CD4-positive, alpha-beta memory T cell (primary cell): ENCODE data around the gene SCCPDH. TPM values are rescaled to one million over a fixed set of nuclear protein-coding genes. Genes with fewer than 3 reads are reported as not detected.
A peak's percentile ranks its signal among the peaks of the same experiment; 100 is the strongest.
"Not testable (repeated sequence)": the region's sequence is repeated elsewhere in the genome, so short reads cannot be mapped to it uniquely, and the experiment has no call there.

Experiments
- CTCF ChIA-PET: fragments of 350-600 bp; sonication (Branson Sonifier 250); formaldehyde crosslinking; loops from one replicate; lab custom pipeline; 2021; ENCODE audit warnings: inconsistent platforms; ENCODE audit not compliant: partially characterized antibody; lab: Charles Lee
- POLR2A ChIA-PET: fragments of 350-600 bp; sonication (Branson Sonifier 250); formaldehyde crosslinking; loops from one replicate; lab custom pipeline; 2021; ENCODE audit not compliant: partially characterized antibody; lab: Charles Lee
- DNase-seq, 5 donors: peaks; one replicate each; pipeline versions ENCODE4 v3.0.0 to v3.0.0-alpha.2; 2020 to 2022; ENCODE audit warnings: mixed read lengths in 1 of 5
- H3K27ac ChIP-seq: one replicate; pipeline ENCODE4 v1.7.0; 2013; ENCODE audit warnings: low read depth, low read length
- H3K27me3 ChIP-seq: 2 replicates; pipeline ENCODE4 v1.7.0; 2013; ENCODE audit warnings: mild to moderate bottlenecking, low read length, moderate library complexity; ENCODE audit not compliant: insufficient read depth
- H3K36me3 ChIP-seq: 2 replicates; pipeline ENCODE4 v1.7.0; 2013; ENCODE audit warnings: mild to moderate bottlenecking, low read length, moderate library complexity; ENCODE audit not compliant: insufficient read depth
- H3K4me1 ChIP-seq: 2 replicates; pipeline ENCODE4 v1.7.0; 2013; ENCODE audit warnings: mild to moderate bottlenecking, low read length, moderate library complexity; ENCODE audit not compliant: insufficient read depth
- H3K4me3 ChIP-seq, 2 donors: one replicate each; pipeline ENCODE4 v1.7.0; 2013; ENCODE audit warnings: low read length in 2 of 2, mild to moderate bottlenecking in 1 of 2
- H3K9me3 ChIP-seq, 2 donors: one replicate each; pipeline ENCODE4 v1.7.0; 2013; ENCODE audit warnings: low read length in 2 of 2, control low read depth in 1 of 2; ENCODE audit not compliant: control insufficient read depth in 1 of 2
- H3K27ac Mint-ChIP-seq, 7 donors: one replicate each; pipeline ENCODE4 v1.8.0; 2020 to 2021; ENCODE audit warnings: mixed read lengths in 7 of 7, mild to moderate bottlenecking in 6 of 7, inconsistent platforms in 3 of 7, moderate library complexity in 3 of 7
- H3K27me3 Mint-ChIP-seq, 2 donors: one replicate each; pipeline ENCODE4 v1.8.0; 2020 to 2021; ENCODE audit warnings: mixed read lengths in 2 of 2
- H3K36me3 Mint-ChIP-seq, 2 donors: one replicate each; pipeline ENCODE4 v1.8.0; 2020 to 2021; ENCODE audit warnings: mixed read lengths in 2 of 2, inconsistent platforms in 1 of 2, mild to moderate bottlenecking in 1 of 2
- H3K4me1 Mint-ChIP-seq, 4 donors: one replicate each; pipeline ENCODE4 v1.8.0; 2020 to 2021; ENCODE audit warnings: mixed read lengths in 4 of 4, mild to moderate bottlenecking in 1 of 4
- H3K4me3 Mint-ChIP-seq, 8 donors: one replicate each; pipeline ENCODE4 v1.8.0; 2020 to 2021; ENCODE audit warnings: mixed read lengths in 8 of 8, mild to moderate bottlenecking in 7 of 8, moderate library complexity in 6 of 8, inconsistent platforms in 3 of 8
- H3K9me3 Mint-ChIP-seq, 8 donors: one replicate each; pipeline ENCODE4 v1.8.0; 2020 to 2021; ENCODE audit warnings: mixed read lengths in 8 of 8, mild to moderate bottlenecking in 5 of 8, inconsistent platforms in 3 of 8, moderate library complexity in 1 of 8
- intact Hi-C: fragments of 100-400 bp; cut with micrococcal nuclease; formaldehyde crosslinking; loops from one replicate; pipeline ENCODE4 v1.15.1; 2023
- polyA plus RNA-seq, 2 donors: library from polyadenylated mRNA; unstranded; fragments of 300-500 nt; fragmentation: Illumina TruSeq; gene quantifications; one replicate each; pipeline ENCODE4 v1.2.3, GENCODE V29; 2021
- total RNA-seq, 2 experiments: library from RNA; stranded (reverse); gene quantifications; one replicate each; pipeline ENCODE4 v1.2.3, GENCODE V29; 2021

Gene SCCPDH
- total and polyA plus RNA-seq, 4 experiments from 2014 or later = 2.4 to 4.8 (median 3.2) TPM

GRCh38 chr1:246705368-246705767 is 18.8 kb upstream of the SCCPDH start:
- H3K4me3 ChIP-seq = no peak overlapping the region
- no peaks in the 10 kb centered on the region for H3K27me3 ChIP-seq
- ChIA-PET CTCF (no interaction called here), POLR2A (no interaction called here)
- Mint-ChIP-seq H3K4me1 (peaks cover 0 to 9% (median 4%) of the 10 kb centered on the region in 4 donors), H3K9me3 (peaks cover 0 to 6% (median under 1%) of the 10 kb centered on the region in 8 donors), H3K27me3 (peaks cover 5% of the 10 kb centered on the region in 2 donors), H3K27ac (no peak overlapping the region), H3K36me3 (no peaks in the 10 kb centered on the region), H3K4me3 (no peak overlapping the region)
- DNase-seq = no peak
- H3K27ac ChIP-seq = no peak overlapping the region
- H3K4me1 ChIP-seq = no peaks in the 10 kb centered on the region
- intact Hi-C loops = no loop called here
- no peaks in the 10 kb centered on the region for H3K36me3 ChIP-seq
- no peaks in the 10 kb centered on the region for H3K9me3 ChIP-seq

- no peaks in the 10 kb centered on the region for H3K9me3 ChIP-seq
- POLR2A ChIA-PET = no interaction called here
- intact Hi-C loops = no loop called here
- no peaks in the 10 kb centered on the region for H3K36me3 ChIP-seq
- peaks cover 0 to 6% (median 2%) of the 10 kb centered on the region in 8 donors for H3K9me3 Mint-ChIP-seq
- DNase-seq = no peak
- peaks cover 0 to 9% (median 4%) of the 10 kb centered on the region in 4 donors for H3K4me1 Mint-ChIP-seq
- H3K4me3 Mint-ChIP-seq = no peak overlapping the region
- no peaks in the 10 kb centered on the region for H3K4me1 ChIP-seq
- peaks cover 10 to 11% of the 10 kb centered on the region in 2 donors for H3K27me3 Mint-ChIP-seq
- CTCF ChIA-PET = no interaction called here
- no peaks in the 10 kb centered on the region for H3K27me3 ChIP-seq
- no peak overlapping the region for H3K27ac ChIP-seq
- H3K4me3 ChIP-seq = no peak overlapping the region
- no peaks in the 10 kb centered on the region for H3K36me3 Mint-ChIP-seq
- H3K27ac Mint-ChIP-seq = no peak overlapping the region
Observed at GRCh38 chr1:246708166-246708565, 16.0 kb upstream of the SCCPDH start.

GRCh38 chr1:246709196-246709595 is 15.0 kb upstream of the SCCPDH start:
- CTCF ChIA-PET = interaction anchor here (0.9 kb wide), 1 partner anchor 9 kb away, joined by 4 read pairs; no protein-coding TSS in a partner anchor
- H3K4me1 ChIP-seq = no peaks in the 10 kb centered on the region
- H3K27me3 Mint-ChIP-seq = peaks cover 10 to 11% of the 10 kb centered on the region in 2 donors
- no peak overlapping the region for H3K27ac ChIP-seq
- DNase-seq = no peak
- peak overlapping the region in 1 of 7 donors; percentile 22 for H3K27ac Mint-ChIP-seq
- H3K36me3 Mint-ChIP-seq = no peaks in the 10 kb centered on the region
- no peaks in the 10 kb centered on the region for H3K27me3 ChIP-seq
- no peak overlapping the region for H3K4me3 ChIP-seq
- peaks cover 0 to 6% (median 2%) of the 10 kb centered on the region in 8 donors for H3K9me3 Mint-ChIP-seq
- H3K9me3 ChIP-seq = no peaks in the 10 kb centered on the region
- POLR2A ChIA-PET = no interaction called here
- H3K36me3 ChIP-seq = no peaks in the 10 kb centered on the region
- H3K4me1 Mint-ChIP-seq = peaks cover 0 to 9% (median 4%) of the 10 kb centered on the region in 4 donors
- no peak overlapping the region for H3K4me3 Mint-ChIP-seq
- intact Hi-C loops = no loop called here

GRCh38 chr1:246709835-246710234 is 14.4 kb upstream of the SCCPDH start:
- Mint-ChIP-seq H3K4me3 (peak overlapping the region in 1 of 8 donors; percentile 7), H3K27ac (peak overlapping the region in 1 of 7 donors; percentile 61), H3K4me1 (peaks cover 0 to 9% (median 4%) of the 10 kb centered on the region in 4 donors), H3K9me3 (peaks cover 0 to 6% (median 2%) of the 10 kb centered on the region in 8 donors), H3K27me3 (peaks cover 8 to 11% of the 10 kb centered on the region in 2 donors), H3K36me3 (no peaks in the 10 kb centered on the region)
- CTCF ChIA-PET = interaction anchor here (0.9 kb wide), 1 partner anchor 10 kb away, joined by 4 read pairs; no protein-coding TSS in a partner anchor
- intact Hi-C loops = no loop called here
- no peaks in the 10 kb centered on the region for H3K4me1 ChIP-seq
- DNase-seq = no peak
- H3K4me3 ChIP-seq = no peak overlapping the region
- H3K27ac ChIP-seq = no peak overlapping the region
- no peaks in the 10 kb centered on the region for H3K27me3 ChIP-seq
- POLR2A ChIA-PET = no interaction called here
- no peaks in the 10 kb centered on the region for H3K9me3 ChIP-seq
- no peaks in the 10 kb centered on the region for H3K36me3 ChIP-seq

- Mint-ChIP-seq H3K4me1 (peaks cover 0 to 9% (median 4%) of the 10 kb centered on the region in 4 donors), H3K4me3 (no peak overlapping the region), H3K36me3 (no peaks in the 10 kb centered on the region), H3K27ac (no peak overlapping the region), H3K9me3 (peaks cover 0 to 6% (median 2%) of the 10 kb centered on the region in 8 donors), H3K27me3 (peaks cover 8 to 14% of the 10 kb centered on the region in 2 donors)
- intact Hi-C loops = no loop called here
- Histone ChIP-seq H3K4me3 (no peak overlapping the region), H3K27me3 (no peaks in the 10 kb centered on the region), H3K27ac (no peak overlapping the region), H3K4me1 (no peaks in the 10 kb centered on the region), H3K9me3 (no peaks in the 10 kb centered on the region), H3K36me3 (no peaks in the 10 kb centered on the region)
- POLR2A ChIA-PET = no interaction called here
- CTCF ChIA-PET = no interaction called here
- no peak for DNase-seq
Observed at GRCh38 chr1:246711548-246712003, 12.6 kb upstream of the SCCPDH start.

- H3K27me3 ChIP-seq, H3K27ac ChIP-seq, H3K36me3 Mint-ChIP-seq, POLR2A ChIA-PET, H3K4me1 Mint-ChIP-seq, DNase-seq, H3K9me3 Mint-ChIP-seq, H3K4me3 Mint-ChIP-seq, H3K27ac Mint-ChIP-seq, H3K4me1 ChIP-seq, H3K9me3 ChIP-seq, H3K4me3 ChIP-seq, intact Hi-C loops, H3K36me3 ChIP-seq: not testable (repeated sequence)
- CTCF ChIA-PET = interaction anchor here (1.3 kb wide), 1 partner anchor 11 kb away, joined by 3 read pairs; the partner anchor contains the start of gene SCCPDH
- H3K27me3 Mint-ChIP-seq = peaks cover 8 to 16% of the 10 kb centered on the region in 2 donors
Observed at GRCh38 chr1:246712428-246712827, 11.8 kb upstream of the SCCPDH start.

GRCh38 chr1:246719361-246719760 is 4.8 kb upstream of the SCCPDH start:
- H3K4me3 Mint-ChIP-seq, POLR2A ChIA-PET, H3K36me3 ChIP-seq, intact Hi-C loops, H3K27ac ChIP-seq, CTCF ChIA-PET, H3K4me1 ChIP-seq, H3K4me1 Mint-ChIP-seq, H3K9me3 ChIP-seq, H3K36me3 Mint-ChIP-seq, DNase-seq, H3K4me3 ChIP-seq, H3K27ac Mint-ChIP-seq, H3K27me3 ChIP-seq: not testable (repeated sequence)
- Mint-ChIP-seq H3K9me3 (peaks cover 0 to 24% (median 14%) of the 10 kb centered on the region in 8 donors), H3K27me3 (peaks cover 4 to 14% of the 10 kb centered on the region in 2 donors)
